ENCODE results near the gene CCDC167. TPM values are rescaled to one million over a fixed set of nuclear protein-coding genes. Genes with fewer than 3 reads are reported as not detected.

CCDC167 gene
- total and polyA plus RNA-seq, 10 of the 15 experiments (the other 5 are each of a cell fraction or from before 2014, with no cell fraction given) = 74.9 to 380 (median 137) TPM

- TF ChIP-seq CEBPZ (IDR thresholded peaks at IDR 0.05; ENCODE audit: low read depth, low read length) (no peak), ESRRA (IDR thresholded peaks at IDR 0.05; ENCODE audit: low read length) (no peak), TAF1 (IDR thresholded peaks at IDR 0.05; ENCODE audit: borderline replicate concordance, low read depth, low read length) (no peak), BHLHE40 (IDR thresholded peaks at IDR 0.05; ENCODE audit: borderline replicate concordance in 1 of 2, low read depth in 2 of 2, low read length in 1 of 2) (peak; percentile 35 to 37; a peak in 1 of 4 replicates), IRF4 (IDR thresholded peaks at IDR 0.05; ENCODE audit: low read depth, low read length) (no peak), MLLT1 (IDR thresholded peaks at IDR 0.05) (no peak), BCL3 (IDR thresholded peaks at IDR 0.05; ENCODE audit: borderline replicate concordance, insufficient read depth, low read depth, low read length, poor library complexity, severe bottlenecking) (no peak), MYB (IDR thresholded peaks at IDR 0.05; ENCODE audit: borderline replicate concordance, low read depth, low read length) (no peak), PBX3 (IDR thresholded peaks at IDR 0.05; ENCODE audit: insufficient replicate concordance, low read depth, low read length) (no peak), ZNF687 (IDR thresholded peaks at IDR 0.05) (0 out of 2 replicates have a peak, but pooled peaks have one; percentile 44), DPF2 (IDR thresholded peaks at IDR 0.05) (no peak), CHD1 (IDR thresholded peaks at IDR 0.05; ENCODE audit: low read depth, low read length) (no peak), RUNX3 (IDR thresholded peaks at IDR 0.05; ENCODE audit: low read length) (peak; percentile 57), CREB1 (IDR thresholded peaks at IDR 0.05; ENCODE audit: low read depth) (no peak), CHD4 (IDR thresholded peaks at IDR 0.05) (no peak), MYC (IDR thresholded peaks at IDR 0.05; ENCODE audit: insufficient read depth, insufficient read length, insufficient replicate concordance, low read length, severe bottlenecking) (no peak), SREBF1 (IDR thresholded peaks at IDR 0.05; ENCODE audit: low read length) (no peak), ATF3 (IDR thresholded peaks at IDR 0.05; ENCODE audit: borderline replicate concordance, extremely low read depth, low read depth, low read length) (no peak)
Measured at GRCh38 chr6:37517411-37517812, 17.7 kb upstream of the CCDC167 start (continued).
